Lung (tissue), 12 donors: ENCODE measurements around the gene EHD1. TPM values are rescaled to one million over a fixed set of nuclear protein-coding genes. Genes with fewer than 3 reads are reported as not detected.

Experiments used
- ATAC-seq: fragments of 200-7000 bp; cut with Tn5 transposase; one replicate; pipeline ENCODE4 v1.9.1; 2020; ENCODE audit warnings: moderate number of reproducible peaks; ENCODE audit not compliant: insufficient read depth, low FRiP score
- DNase-seq, 3 donors: peaks; one replicate each; pipeline ENCODE4 v3.0.0-alpha.2; 2013 to 2017
- H3K27ac ChIP-seq, 2 donors: one replicate each; pipeline ENCODE4 v1.5.1; 2013; ENCODE audit warnings: mild to moderate bottlenecking in 2 of 2, moderate library complexity in 2 of 2, control low read depth in 1 of 2, inconsistent platforms in 1 of 2, low read depth in 1 of 2, low read length in 1 of 2
- H3K27me3 ChIP-seq, 3 donors: one replicate each; pipeline ENCODE4 v1.5.1; 2013; ENCODE audit warnings: low read length in 2 of 3; ENCODE audit not compliant: control insufficient read depth in 3 of 3, insufficient read depth in 3 of 3
- H3K36me3 ChIP-seq, 4 donors: one replicate each; pipeline ENCODE4 v1.5.1; 2013; ENCODE audit warnings: low read length in 4 of 4, mild to moderate bottlenecking in 1 of 4, moderate library complexity in 1 of 4; ENCODE audit not compliant: control insufficient read depth in 4 of 4, insufficient read depth in 4 of 4
- H3K4me1 ChIP-seq, 5 donors: one replicate each; pipeline ENCODE4 v1.5.1; 2013; ENCODE audit warnings: low read length in 5 of 5, mild to moderate bottlenecking in 2 of 5, moderate library complexity in 1 of 5; ENCODE audit not compliant: control insufficient read depth in 5 of 5, insufficient read depth in 5 of 5
- H3K4me3 ChIP-seq: one replicate; pipeline ENCODE4 v1.5.1; 2013; ENCODE audit warnings: mild to moderate bottlenecking, control low read depth, moderate library complexity
- H3K9ac ChIP-seq, 2 donors: one replicate each; pipeline ENCODE4 v1.5.1; 2013; ENCODE audit warnings: low read length in 2 of 2, control low read depth in 1 of 2; ENCODE audit not compliant: insufficient read depth in 1 of 2
- H3K9me3 ChIP-seq, 4 donors: one replicate each; pipeline ENCODE4 v1.5.1; 2013; ENCODE audit warnings: low read length in 3 of 4, mild to moderate bottlenecking in 1 of 4, moderate library complexity in 1 of 4; ENCODE audit not compliant: control insufficient read depth in 4 of 4, insufficient read depth in 3 of 4
- WGBS, 2 donors: extraction: QIAGEN DNeasy Blood & Tissue Kit; methylation state at CpG; one replicate each; pipeline ENCODE4 v1.1.7; 2013; 5-methylcytosine and 5-hydroxymethylcytosine counted together
- polyA plus RNA-seq, 2 donors: library from polyadenylated mRNA; stranded (reverse); fragments of 200-250 nt; gene quantifications; one replicate each; pipeline ENCODE4 v1.2.1, GENCODE V29; 2013
- total RNA-seq, 2 donors: library from RNA; depleted of rRNA in 1 of 2; stranded (reverse); fragments of >200 nt in 1 of 2; gene quantifications; one replicate each; pipeline ENCODE4 v1.2.1, GENCODE V29; 2014 to 2021
- TF ChIP-seq, protein P1 (sequence below): IDR thresholded peaks from 2 replicates; pipeline ENCODE4 v1.5.1; 2012; ENCODE audit warnings: mild to moderate bottlenecking; ENCODE audit errors: control extremely low read depth, extremely low read depth
- donor health status: control.
- donor health status: control.
- donor health status: Bipolar disorder and iron deficiency.
- donor health status: healthy.
- donor health status: DM: yes; HTN: yes; CAD: no.

EHD1 gene
- total and polyA plus RNA-seq, 4 donors: 42.1 to 144 (median 105) TPM

DNA sequence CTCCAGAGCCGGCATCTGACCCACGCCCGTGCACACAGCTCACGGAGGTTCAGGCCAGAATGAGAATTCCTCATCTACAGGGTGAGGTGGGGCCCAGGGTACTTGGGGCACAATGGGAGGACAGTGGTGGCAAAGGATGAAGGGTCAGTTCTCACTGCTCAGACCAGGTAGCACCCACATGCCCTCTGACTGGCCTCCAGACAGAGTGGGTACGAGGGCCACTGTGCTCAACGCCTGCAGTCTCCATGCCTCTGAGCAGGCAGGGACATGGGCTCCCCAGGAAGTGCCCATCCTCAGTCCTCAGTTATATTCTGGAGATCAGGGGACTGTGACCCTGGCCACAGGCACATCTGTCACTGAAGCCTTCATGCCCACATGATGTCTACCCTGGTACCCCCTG lies 20.9 kb downstream of the EHD1 start:
- WGBS, 2 donors: 89 to 96% methylated on average over 6 of the region's 6 CpGs

GRCh38 chr11:64856382-64857227 lies 21.8 kb downstream of the EHD1 start:
- Histone ChIP-seq H3K27ac (peak overlapping the region; percentile 81 to 90), H3K4me1 (peaks cover 0 to 57% (median 2%) of the 10 kb centered on the region in 5 donors), H3K4me3 (no peak overlapping the region), H3K27me3 (no peaks in the 10 kb centered on the region), H3K9ac (no peak overlapping the region), H3K36me3 (peaks cover 0 to 22% (median 17%) of the 10 kb centered on the region in 4 donors), H3K9me3 (peaks cover 0 to 3% (median 0%) of the 10 kb centered on the region in 4 donors)
- DNase-seq (no peak), ATAC-seq (peak; percentile 73)
- 56 to 57% methylated on average over 20 of the region's 20 CpGs for WGBS, 2 donors
- TF ChIP-seq, protein P1, sequence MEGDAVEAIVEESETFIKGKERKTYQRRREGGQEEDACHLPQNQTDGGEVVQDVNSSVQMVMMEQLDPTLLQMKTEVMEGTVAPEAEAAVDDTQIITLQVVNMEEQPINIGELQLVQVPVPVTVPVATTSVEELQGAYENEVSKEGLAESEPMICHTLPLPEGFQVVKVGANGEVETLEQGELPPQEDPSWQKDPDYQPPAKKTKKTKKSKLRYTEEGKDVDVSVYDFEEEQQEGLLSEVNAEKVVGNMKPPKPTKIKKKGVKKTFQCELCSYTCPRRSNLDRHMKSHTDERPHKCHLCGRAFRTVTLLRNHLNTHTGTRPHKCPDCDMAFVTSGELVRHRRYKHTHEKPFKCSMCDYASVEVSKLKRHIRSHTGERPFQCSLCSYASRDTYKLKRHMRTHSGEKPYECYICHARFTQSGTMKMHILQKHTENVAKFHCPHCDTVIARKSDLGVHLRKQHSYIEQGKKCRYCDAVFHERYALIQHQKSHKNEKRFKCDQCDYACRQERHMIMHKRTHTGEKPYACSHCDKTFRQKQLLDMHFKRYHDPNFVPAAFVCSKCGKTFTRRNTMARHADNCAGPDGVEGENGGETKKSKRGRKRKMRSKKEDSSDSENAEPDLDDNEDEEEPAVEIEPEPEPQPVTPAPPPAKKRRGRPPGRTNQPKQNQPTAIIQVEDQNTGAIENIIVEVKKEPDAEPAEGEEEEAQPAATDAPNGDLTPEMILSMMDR: no peak

More for the DNA sequence above, 20.9 kb downstream of the EHD1 start:
- TF ChIP-seq, protein P1: no peak
- Histone ChIP-seq H3K27me3 (no peaks in the 10 kb centered on the region), H3K9ac (no peak overlapping the region), H3K9me3 (peaks cover 0 to 3% (median 0%) of the 10 kb centered on the region in 4 donors), H3K4me3 (no peak overlapping the region), H3K36me3 (peaks cover 0 to 22% (median 17%) of the 10 kb centered on the region in 4 donors), H3K4me1 (peaks cover 0 to 57% (median 11%) of the 10 kb centered on the region in 5 donors), H3K27ac (peak overlapping the region; percentile 43 to 68)
- ATAC-seq (no peak), DNase-seq (no peak)

- no peak for ATAC-seq
- WGBS, 2 donors: 77 to 78% methylated on average over 18 of the region's 22 CpGs
Measured at GRCh38 chr11:64855596-64856304, 22.7 kb downstream of the EHD1 start.

More at GRCh38 chr11:64855596-64856304, 22.7 kb downstream of the EHD1 start:
- peaks cover 0 to 22% (median 17%) of the 10 kb centered on the region in 4 donors for H3K36me3 ChIP-seq
- no peak overlapping the region for H3K4me3 ChIP-seq
- H3K9me3 ChIP-seq: no peaks in the 10 kb centered on the region
- peak overlapping the region; percentile 86 to 90 for H3K27ac ChIP-seq
- H3K9ac ChIP-seq: no peak overlapping the region
- H3K4me1 ChIP-seq: peaks cover 0 to 62% (median 0%) of the 10 kb centered on the region in 5 donors
- TF ChIP-seq, protein P1: no peak
- DNase-seq: no peak
- no peaks in the 10 kb centered on the region for H3K27me3 ChIP-seq
